Vagina (tissue), 2 donors: Measurements from ENCODE around the gene STK38L. TPM values are rescaled to one million over a fixed set of nuclear protein-coding genes. Genes with fewer than 3 reads are reported as not detected.

Experiments
- DNase-seq, 2 donors: peaks; one replicate each; pipeline ENCODE4 v3.0.0-alpha.2; 2017; ENCODE audit errors: extremely low spot score in 2 of 2
- H3K27ac ChIP-seq: fragments of 200-600 bp; sonication (generic); one replicate; pipeline ENCODE4 v1.5.1; 2019
- H3K27me3 ChIP-seq: fragments of 200-600 bp; sonication (generic); one replicate; pipeline ENCODE4 v1.5.1; 2019
- H3K36me3 ChIP-seq, 2 donors: fragments of 200-600 bp; sonication (generic); one replicate each; pipeline ENCODE4 v1.5.1; 2017 to 2019
- H3K4me1 ChIP-seq: fragments of 200-600 bp; sonication (generic); one replicate; pipeline ENCODE4 v1.5.1; 2019
- H3K4me3 ChIP-seq, 2 donors: fragments of 200-600 bp; sonication (generic); 1 replicate in 1 of 2; 2 replicates in 1 of 2; pipeline ENCODE4 v1.5.1; 2016 to 2019
- H3K9me3 ChIP-seq: fragments of 200-600 bp; sonication (generic); one replicate; pipeline ENCODE4 v1.5.1; 2019
- POLR2A ChIP-seq, 2 donors: fragments of 450-650 bp; IDR thresholded peaks; one replicate each; pipeline ENCODE4 v1.6.1; 2017; ENCODE audit warnings: antibody characterized with exemption in 2 of 2, mild to moderate bottlenecking in 2 of 2, moderate library complexity in 2 of 2
- POLR2AphosphoS5 ChIP-seq, 2 donors: sonication (generic); formaldehyde crosslinking; IDR thresholded peaks; one replicate each; pipeline ENCODE4 v1.9.0; 2017; ENCODE audit warnings: antibody characterized with exemption in 2 of 2, mild to moderate bottlenecking in 2 of 2, low read depth in 1 of 2; ENCODE audit not compliant: insufficient read depth in 1 of 2
- intact Hi-C: fragments of 100-400 bp; cut with DNase I; formaldehyde crosslinking; loops from one replicate; pipeline ENCODE4 v1.15.1; 2023
- total RNA-seq: library from RNA; depleted of rRNA; stranded (reverse); fragments of >200 nt; gene quantifications from one replicate; pipeline ENCODE4 v1.2.3, GENCODE V29; 2016
- TF ChIP-seq, protein P1 (sequence below), 3 experiments: fragments of 450-650 bp in 2 of 3; fragments of 200-600 bp in 1 of 3; sonication (generic) in 1 of 3; IDR thresholded peaks; one replicate each; pipeline ENCODE4 v1.5.1; 2017 to 2019; ENCODE audit warnings: antibody characterized with exemption in 3 of 3, mild to moderate bottlenecking in 2 of 3, moderate library complexity in 2 of 3

The STK38L gene
- total RNA-seq, 1 donor from 2014 or later = 52.8 TPM

DNA sequence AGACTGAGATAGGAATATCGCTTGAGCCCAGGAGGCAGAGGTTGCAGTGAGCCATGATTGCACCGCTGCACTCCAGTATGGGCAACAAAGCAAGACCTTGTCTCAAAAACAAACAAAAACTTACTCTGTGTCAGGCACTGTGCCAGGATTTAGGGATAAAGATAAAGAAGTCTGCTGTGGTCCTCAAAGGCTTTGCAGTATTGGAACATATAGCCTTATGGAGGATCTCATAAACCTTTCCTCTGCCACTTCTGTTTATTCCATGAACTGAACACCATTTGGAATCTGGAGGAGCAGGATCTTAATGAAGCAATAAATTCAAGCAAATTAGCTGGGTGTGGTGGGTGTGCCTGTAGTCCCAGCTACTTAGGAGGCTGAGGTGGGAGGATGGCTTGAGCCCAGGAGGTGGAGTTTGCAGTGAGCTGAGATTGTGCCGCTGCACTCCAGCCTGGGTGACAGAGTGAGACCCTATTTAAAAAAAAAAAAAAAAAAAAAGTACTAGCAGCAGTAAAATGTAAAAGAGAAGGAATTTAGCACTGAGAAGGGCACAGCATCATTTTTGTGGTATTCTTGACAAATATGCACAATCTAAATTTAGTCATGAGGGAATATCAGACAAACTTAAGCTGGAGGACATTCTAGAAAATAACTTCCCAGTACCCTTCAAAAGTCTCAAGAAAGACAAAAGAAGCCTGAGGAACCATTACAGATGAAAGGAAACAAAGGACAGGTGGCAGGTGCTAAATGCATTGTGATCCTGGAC is 115.7 kb downstream of the STK38L start:
- Histone ChIP-seq H3K4me1 (no peaks in the 10 kb centered on the region), H3K27ac (no peak overlapping the region), H3K4me3 (no peak overlapping the region), H3K27me3 (no peaks in the 10 kb centered on the region), H3K36me3 (no peaks in the 10 kb centered on the region), H3K9me3 (no peaks in the 10 kb centered on the region)
- TF ChIP-seq, protein P1, sequence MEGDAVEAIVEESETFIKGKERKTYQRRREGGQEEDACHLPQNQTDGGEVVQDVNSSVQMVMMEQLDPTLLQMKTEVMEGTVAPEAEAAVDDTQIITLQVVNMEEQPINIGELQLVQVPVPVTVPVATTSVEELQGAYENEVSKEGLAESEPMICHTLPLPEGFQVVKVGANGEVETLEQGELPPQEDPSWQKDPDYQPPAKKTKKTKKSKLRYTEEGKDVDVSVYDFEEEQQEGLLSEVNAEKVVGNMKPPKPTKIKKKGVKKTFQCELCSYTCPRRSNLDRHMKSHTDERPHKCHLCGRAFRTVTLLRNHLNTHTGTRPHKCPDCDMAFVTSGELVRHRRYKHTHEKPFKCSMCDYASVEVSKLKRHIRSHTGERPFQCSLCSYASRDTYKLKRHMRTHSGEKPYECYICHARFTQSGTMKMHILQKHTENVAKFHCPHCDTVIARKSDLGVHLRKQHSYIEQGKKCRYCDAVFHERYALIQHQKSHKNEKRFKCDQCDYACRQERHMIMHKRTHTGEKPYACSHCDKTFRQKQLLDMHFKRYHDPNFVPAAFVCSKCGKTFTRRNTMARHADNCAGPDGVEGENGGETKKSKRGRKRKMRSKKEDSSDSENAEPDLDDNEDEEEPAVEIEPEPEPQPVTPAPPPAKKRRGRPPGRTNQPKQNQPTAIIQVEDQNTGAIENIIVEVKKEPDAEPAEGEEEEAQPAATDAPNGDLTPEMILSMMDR (IDR thresholded peaks at IDR 0.05) = no peak
- TF ChIP-seq POLR2A (IDR thresholded peaks at IDR 0.05) (no peak), POLR2AphosphoS5 (IDR thresholded peaks at IDR 0.05; ENCODE audit: insufficient read depth in 1 of 2, low read depth in 1 of 2) (no peak)
- intact Hi-C loops = no loop called here
- no peak for DNase-seq

DNA sequence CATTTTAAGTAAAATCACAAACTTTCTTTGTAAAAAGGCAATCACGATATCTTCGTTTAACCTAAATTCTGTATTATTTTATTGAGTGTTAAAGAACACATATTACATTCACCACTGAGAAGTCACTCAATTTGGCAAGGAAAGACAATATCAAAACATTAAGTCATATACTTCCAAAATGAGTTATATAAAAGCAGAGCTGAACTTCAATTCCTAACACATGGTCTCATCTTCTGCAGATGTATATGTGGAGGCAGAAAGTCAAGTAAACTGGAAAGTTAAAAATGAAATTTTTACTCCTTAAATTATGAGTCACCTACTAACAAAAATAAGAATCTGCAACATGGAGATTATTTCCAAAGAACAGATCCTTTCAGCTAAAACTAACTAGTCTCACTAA is 117.3 kb downstream of the STK38L start:
- TF ChIP-seq, protein P1 (IDR thresholded peaks at IDR 0.05) = no peak
- no peak for TF ChIP-seq POLR2AphosphoS5 (IDR thresholded peaks at IDR 0.05; ENCODE audit: insufficient read depth in 1 of 2, low read depth in 1 of 2)
- intact Hi-C loops = no loop called here
- H3K9me3 ChIP-seq = no peaks in the 10 kb centered on the region
- no peaks in the 10 kb centered on the region for H3K4me1 ChIP-seq
- H3K36me3 ChIP-seq = no peaks in the 10 kb centered on the region
- no peaks in the 10 kb centered on the region for H3K27me3 ChIP-seq
- H3K4me3 ChIP-seq = no peak overlapping the region
- H3K27ac ChIP-seq = no peak overlapping the region
- no peak for DNase-seq

DNA sequence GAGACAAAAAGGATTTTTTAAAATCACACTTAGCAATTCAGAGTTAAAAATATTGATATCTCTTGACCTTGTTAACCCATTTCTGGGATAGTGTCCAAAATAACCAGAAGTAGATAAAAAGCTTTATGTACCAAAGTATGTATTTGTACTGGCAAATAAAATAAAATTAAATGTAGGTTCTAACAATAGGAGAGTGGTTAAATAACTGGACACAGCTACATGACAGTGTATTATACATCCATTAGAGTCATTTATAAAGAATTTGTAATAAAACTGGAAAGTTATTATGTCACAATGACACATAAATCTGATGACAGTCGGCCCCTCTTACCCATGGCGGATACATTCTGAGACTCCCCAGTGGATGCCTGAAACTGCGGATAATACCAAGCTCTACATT is 122.5 kb downstream of the STK38L start:
- intact Hi-C loops = no loop called here
- H3K36me3 ChIP-seq = no peaks in the 10 kb centered on the region
- no peaks in the 10 kb centered on the region for H3K27me3 ChIP-seq

DNA sequence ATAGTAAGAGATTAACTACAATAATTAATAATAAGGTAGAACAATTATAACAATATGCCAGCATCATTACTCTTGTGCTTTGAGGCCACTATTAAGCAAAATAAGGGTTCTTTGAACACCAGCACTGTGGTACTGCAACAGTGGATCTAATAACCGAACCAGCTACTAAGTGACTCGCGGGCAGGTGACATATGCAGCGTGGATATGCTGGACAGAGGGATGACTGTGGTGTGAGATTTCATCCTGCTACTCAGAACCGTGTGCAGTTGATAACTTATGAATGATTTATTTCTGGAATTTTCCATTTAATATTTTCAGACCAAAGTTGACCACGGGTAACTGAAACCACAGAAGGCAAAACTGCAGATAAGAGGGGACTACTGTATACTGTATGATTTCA is 123.0 kb downstream of the STK38L start:
- no peak overlapping the region for H3K4me3 ChIP-seq
- TF ChIP-seq POLR2AphosphoS5 (IDR thresholded peaks at IDR 0.05; ENCODE audit: insufficient read depth in 1 of 2, low read depth in 1 of 2) (no peak), POLR2A (IDR thresholded peaks at IDR 0.05) (no peak)
- TF ChIP-seq, protein P1 (IDR thresholded peaks at IDR 0.05) = no peak
- DNase-seq = no peak
- H3K27ac ChIP-seq = no peak overlapping the region
- H3K27me3 ChIP-seq = no peaks in the 10 kb centered on the region
- intact Hi-C loops = no loop called here
- H3K36me3 ChIP-seq = no peaks in the 10 kb centered on the region
- H3K4me1 ChIP-seq = no peaks in the 10 kb centered on the region
- no peaks in the 10 kb centered on the region for H3K9me3 ChIP-seq

More for the DNA sequence above, 122.5 kb downstream of the STK38L start:
- no peak for DNase-seq
- Histone ChIP-seq H3K4me1 (no peaks in the 10 kb centered on the region), H3K4me3 (no peak overlapping the region), H3K27ac (no peak overlapping the region), H3K9me3 (no peaks in the 10 kb centered on the region)
- no peak for TF ChIP-seq POLR2A (IDR thresholded peaks at IDR 0.05)
- TF ChIP-seq, protein P1 (IDR thresholded peaks at IDR 0.05) = no peak
- TF ChIP-seq POLR2AphosphoS5 (IDR thresholded peaks at IDR 0.05; ENCODE audit: insufficient read depth in 1 of 2, low read depth in 1 of 2) = no peak

Other genes with a start within 250 kb of the STK38L start
- gene TM7SF3, start 229.9 kb upstream of the STK38L start, total RNA-seq = 65.3 TPM
- 46.4 TPM for gene MED21, start 221.7 kb upstream of the STK38L start, total RNA-seq
- not detected for gene C12orf71, start 161.7 kb upstream of the STK38L start, total RNA-seq
- 9.8 TPM for gene BMAL2, start 88.5 kb downstream of the STK38L start, total RNA-seq
- gene SMCO2, start 202.4 kb downstream of the STK38L start, total RNA-seq = not detected